OCI-LY3 (cell line): ENCODE measurements around the gene NACAD.

Source experiments
- H2AFZ ChIP-seq: fragments of 200-600, 300-600 bp; shearing (Covaris generic); 2 replicates; pipeline ENCODE4 v1.6.0; 2014; ENCODE audit warnings: antibody characterized with exemption, low read depth, low read length
- H3K27ac ChIP-seq: fragments of 200-600, 300-600 bp; sonication (generic); 2 replicates; pipeline ENCODE4 v1.5.1; 2014; ENCODE audit warnings: mild to moderate bottlenecking, low read length, moderate library complexity, mixed read lengths
- H3K27me3 ChIP-seq: fragments of 200-600, 300-600 bp; sonication (generic); 2 replicates; pipeline ENCODE4 v1.6.1; 2014; ENCODE audit warnings: low read depth, low read length, mixed read lengths
- H3K36me3 ChIP-seq: fragments of 200-600, 300-600 bp; sonication (generic); replicated peaks from 2 replicates; pipeline ENCODE3; 2014; ENCODE audit warnings: low read depth, low read length, mixed read lengths
- H3K4me1 ChIP-seq: fragments of 300-600, 200-600 bp; sonication (generic); 2 replicates; pipeline ENCODE4 v1.6.1; 2014; ENCODE audit warnings: low read length, mixed read lengths
- H3K4me2 ChIP-seq: fragments of 200-600, 300-600 bp; sonication (generic); 2 replicates; pipeline ENCODE4 v1.6.1; 2014; ENCODE audit warnings: low read length, mixed read lengths
- H3K4me3 ChIP-seq: fragments of 300-600, 200-600 bp; sonication (generic); 2 replicates; pipeline ENCODE4 v1.5.1; 2014; ENCODE audit warnings: antibody characterized with exemption, mild to moderate bottlenecking, low read length, moderate library complexity
- H3K79me2 ChIP-seq: fragments of 300-600, 200-600 bp; shearing (Covaris generic); 2 replicates; pipeline ENCODE4 v1.6.1; 2014; ENCODE audit warnings: mild to moderate bottlenecking, low read length, mixed read lengths
- H3K9ac ChIP-seq: fragments of 300-600, 200-600 bp; shearing (Covaris generic); 2 replicates; pipeline ENCODE4 v1.6.0; 2014; ENCODE audit warnings: mild to moderate bottlenecking, low read length, moderate library complexity
- H3K9me3 ChIP-seq: fragments of 200-600, 300-600 bp; shearing (Covaris generic); 2 replicates; pipeline ENCODE4 v1.6.1; 2014; ENCODE audit warnings: low read length, mixed read lengths; ENCODE audit not compliant: insufficient read depth
- H4K20me1 ChIP-seq: fragments of 200-600, 300-600 bp; sonication (generic); 2 replicates; pipeline ENCODE4 v1.6.1; 2016; ENCODE audit warnings: low read length, mixed read lengths; ENCODE audit not compliant: insufficient read depth
- EZH2phosphoT487 ChIP-seq: fragments of 200-600 bp; shearing (Covaris generic); IDR thresholded peaks from 2 replicates; pipeline ENCODE4 v1.6.1; 2018; ENCODE audit warnings: antibody characterized with exemption, mixed run types, low read depth
- TF ChIP-seq, protein P1 (sequence below): fragments of 200-600, 300-600 bp; sonication (generic); IDR thresholded peaks from 2 replicates; pipeline ENCODE4 v1.5.1; 2014; ENCODE audit warnings: antibody characterized with exemption, low read length, low read depth

NACAD gene

DNA sequence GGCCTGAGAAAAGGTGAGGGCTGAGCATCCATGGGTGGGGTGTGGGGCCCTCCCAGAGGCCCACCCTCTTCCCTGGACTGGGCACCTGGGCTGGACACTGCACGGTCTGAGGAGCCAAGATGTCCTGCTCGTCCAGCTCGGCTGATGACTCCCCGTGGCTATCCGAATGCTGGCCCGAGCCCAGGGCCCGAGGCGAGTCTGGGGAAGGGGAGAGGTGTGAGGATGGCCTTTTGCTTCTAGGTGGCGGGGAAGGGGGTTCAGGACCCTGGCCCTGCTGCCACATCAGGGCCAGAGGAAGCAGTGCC is 7.1 kb downstream of the NACAD start:
- Histone ChIP-seq H3K36me3 (no peaks in the 10 kb centered on the region), H3K4me1 (no peaks in the 10 kb centered on the region), H3K9me3 (no peaks in the 10 kb centered on the region), H3K27me3 (no peaks in the 10 kb centered on the region), H4K20me1 (no peaks in the 10 kb centered on the region), H3K27ac (no peak overlapping the region), H2AFZ (no peak overlapping the region), H3K79me2 (no peaks in the 10 kb centered on the region), H3K4me2 (no peak overlapping the region), H3K9ac (no peak overlapping the region), H3K4me3 (no peak overlapping the region)
- TF ChIP-seq, protein P1, sequence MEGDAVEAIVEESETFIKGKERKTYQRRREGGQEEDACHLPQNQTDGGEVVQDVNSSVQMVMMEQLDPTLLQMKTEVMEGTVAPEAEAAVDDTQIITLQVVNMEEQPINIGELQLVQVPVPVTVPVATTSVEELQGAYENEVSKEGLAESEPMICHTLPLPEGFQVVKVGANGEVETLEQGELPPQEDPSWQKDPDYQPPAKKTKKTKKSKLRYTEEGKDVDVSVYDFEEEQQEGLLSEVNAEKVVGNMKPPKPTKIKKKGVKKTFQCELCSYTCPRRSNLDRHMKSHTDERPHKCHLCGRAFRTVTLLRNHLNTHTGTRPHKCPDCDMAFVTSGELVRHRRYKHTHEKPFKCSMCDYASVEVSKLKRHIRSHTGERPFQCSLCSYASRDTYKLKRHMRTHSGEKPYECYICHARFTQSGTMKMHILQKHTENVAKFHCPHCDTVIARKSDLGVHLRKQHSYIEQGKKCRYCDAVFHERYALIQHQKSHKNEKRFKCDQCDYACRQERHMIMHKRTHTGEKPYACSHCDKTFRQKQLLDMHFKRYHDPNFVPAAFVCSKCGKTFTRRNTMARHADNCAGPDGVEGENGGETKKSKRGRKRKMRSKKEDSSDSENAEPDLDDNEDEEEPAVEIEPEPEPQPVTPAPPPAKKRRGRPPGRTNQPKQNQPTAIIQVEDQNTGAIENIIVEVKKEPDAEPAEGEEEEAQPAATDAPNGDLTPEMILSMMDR: no peak
- TF ChIP-seq EZH2phosphoT487: no peak

DNA sequence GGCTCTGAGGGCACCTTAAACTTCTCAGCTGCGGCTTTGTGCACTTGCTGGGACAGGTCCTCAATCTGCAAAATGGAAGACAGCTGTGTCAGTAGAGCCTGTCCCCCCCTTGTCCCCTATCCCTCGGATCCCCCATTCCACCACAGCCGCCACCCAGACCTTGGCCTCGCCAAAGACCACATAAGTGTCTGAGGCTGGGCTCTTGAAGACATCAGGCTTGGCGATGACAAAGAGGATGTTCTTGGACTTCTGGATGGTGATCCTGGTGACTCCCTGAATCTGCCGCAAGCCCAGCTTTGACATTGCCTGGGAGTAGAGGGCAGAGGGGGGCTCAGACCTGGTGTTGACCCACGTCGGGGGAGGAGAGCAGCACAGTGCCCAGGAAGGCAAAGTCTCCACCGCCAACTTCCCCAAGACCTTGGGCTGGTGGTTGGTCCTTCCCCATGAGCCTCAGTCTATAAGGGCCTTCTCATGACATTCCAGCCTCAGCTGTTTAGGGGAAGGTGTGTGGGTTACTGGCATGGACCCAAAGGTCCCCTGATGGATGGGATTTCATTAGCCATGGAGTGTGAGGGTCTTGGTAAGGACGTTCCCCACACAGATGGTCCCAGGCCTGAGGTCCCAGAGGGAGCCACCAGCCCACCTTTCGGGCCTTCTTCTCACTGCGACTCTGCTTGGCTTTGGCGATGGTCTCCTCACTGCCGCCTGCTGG is 7.7 kb downstream of the NACAD start:
- H3K4me1 ChIP-seq: no peaks in the 10 kb centered on the region
- no peak overlapping the region for H3K4me3 ChIP-seq
- no peaks in the 10 kb centered on the region for H3K9me3 ChIP-seq
- H4K20me1 ChIP-seq: no peaks in the 10 kb centered on the region
- H3K27me3 ChIP-seq: no peaks in the 10 kb centered on the region
- no peaks in the 10 kb centered on the region for H3K36me3 ChIP-seq
- no peak overlapping the region for H3K4me2 ChIP-seq
- no peak overlapping the region for H2AFZ ChIP-seq
- no peaks in the 10 kb centered on the region for H3K79me2 ChIP-seq
- H3K27ac ChIP-seq: no peak overlapping the region
- H3K9ac ChIP-seq: no peak overlapping the region
- TF ChIP-seq EZH2phosphoT487: no peak
- TF ChIP-seq, protein P1: no peak

DNA sequence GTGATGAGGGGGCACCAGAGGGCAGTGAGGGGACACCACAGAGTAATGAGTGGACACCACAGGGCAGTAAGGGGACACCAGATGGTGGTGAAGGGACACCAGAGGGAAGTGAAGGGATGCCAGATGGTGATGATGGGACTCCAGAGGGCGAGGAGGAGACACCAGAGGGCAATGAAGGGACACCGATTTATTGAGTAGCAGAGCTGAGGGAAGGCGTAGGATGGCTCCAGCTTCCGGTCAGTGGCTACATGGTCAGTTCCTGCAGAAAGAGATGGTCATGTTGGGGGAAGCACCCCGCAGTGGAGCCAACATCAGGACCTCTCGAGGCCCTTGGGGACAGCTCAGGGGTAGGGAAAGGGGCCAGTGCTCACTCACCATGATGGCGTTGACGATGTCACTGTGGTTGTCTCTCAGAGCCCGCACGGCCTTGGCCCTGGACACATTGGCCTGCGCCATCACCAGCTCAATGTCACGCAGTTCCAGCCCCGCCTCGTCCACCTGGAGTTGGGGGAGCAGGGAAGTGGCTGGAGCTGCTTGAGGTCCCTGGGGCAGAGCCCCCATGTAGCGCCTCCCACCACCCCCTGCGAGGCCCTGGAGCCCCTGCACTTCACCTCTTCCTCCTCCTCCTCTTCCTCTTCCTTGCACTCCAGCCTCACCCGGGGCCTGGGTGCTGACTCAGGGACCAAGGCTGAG is 8.4 kb downstream of the NACAD start:
- Histone ChIP-seq H3K27me3 (no peaks in the 10 kb centered on the region), H3K27ac (no peak overlapping the region), H4K20me1 (no peaks in the 10 kb centered on the region), H3K36me3 (no peaks in the 10 kb centered on the region), H3K4me1 (no peaks in the 10 kb centered on the region), H2AFZ (no peak overlapping the region), H3K9ac (no peak overlapping the region), H3K4me2 (no peak overlapping the region), H3K9me3 (no peaks in the 10 kb centered on the region), H3K4me3 (no peak overlapping the region), H3K79me2 (no peaks in the 10 kb centered on the region)
- TF ChIP-seq, protein P1: no peak
- no peak for TF ChIP-seq EZH2phosphoT487

DNA sequence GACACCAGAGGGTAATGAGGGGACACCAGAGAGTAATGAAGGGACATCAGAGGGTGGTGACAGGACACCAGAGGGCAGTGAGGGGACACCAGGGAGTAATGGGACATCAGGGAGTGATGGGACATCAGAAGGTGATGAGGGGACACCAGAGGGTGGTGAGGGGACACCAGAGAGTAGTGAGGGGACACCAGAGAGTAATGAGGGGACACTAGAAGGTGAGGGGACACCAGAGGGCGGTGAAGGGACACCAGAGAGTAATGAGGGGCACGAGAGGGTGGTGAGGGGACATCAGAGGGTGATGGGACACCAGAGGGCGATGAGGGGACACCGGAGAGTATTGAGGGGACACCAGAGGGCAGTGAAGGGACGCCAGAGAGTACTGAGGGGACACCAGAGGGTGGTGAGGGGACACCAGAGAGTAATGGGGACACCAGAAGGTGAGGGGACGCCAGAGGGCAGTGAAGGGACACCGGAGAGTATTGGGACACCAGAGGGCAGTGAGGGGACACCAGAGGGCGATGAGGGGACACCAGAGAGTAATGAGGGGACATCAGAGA is 10.6 kb downstream of the NACAD start:
- no peaks in the 10 kb centered on the region for H3K4me1 ChIP-seq
- no peaks in the 10 kb centered on the region for H4K20me1 ChIP-seq
- H3K9me3 ChIP-seq: no peaks in the 10 kb centered on the region
- no peaks in the 10 kb centered on the region for H3K79me2 ChIP-seq
- H2AFZ ChIP-seq: no peak overlapping the region
- H3K36me3 ChIP-seq: peaks cover 3% of the 10 kb centered on the region
- H3K27me3 ChIP-seq: no peaks in the 10 kb centered on the region
- no peak overlapping the region for H3K4me2 ChIP-seq
- no peak overlapping the region for H3K27ac ChIP-seq
- no peak for TF ChIP-seq EZH2phosphoT487
- TF ChIP-seq, protein P1: no peak
- no peak overlapping the region for H3K4me3 ChIP-seq
- no peak overlapping the region for H3K9ac ChIP-seq
